Measurements from ENCODE around the gene CMTM5.

CMTM5 gene

DNA sequence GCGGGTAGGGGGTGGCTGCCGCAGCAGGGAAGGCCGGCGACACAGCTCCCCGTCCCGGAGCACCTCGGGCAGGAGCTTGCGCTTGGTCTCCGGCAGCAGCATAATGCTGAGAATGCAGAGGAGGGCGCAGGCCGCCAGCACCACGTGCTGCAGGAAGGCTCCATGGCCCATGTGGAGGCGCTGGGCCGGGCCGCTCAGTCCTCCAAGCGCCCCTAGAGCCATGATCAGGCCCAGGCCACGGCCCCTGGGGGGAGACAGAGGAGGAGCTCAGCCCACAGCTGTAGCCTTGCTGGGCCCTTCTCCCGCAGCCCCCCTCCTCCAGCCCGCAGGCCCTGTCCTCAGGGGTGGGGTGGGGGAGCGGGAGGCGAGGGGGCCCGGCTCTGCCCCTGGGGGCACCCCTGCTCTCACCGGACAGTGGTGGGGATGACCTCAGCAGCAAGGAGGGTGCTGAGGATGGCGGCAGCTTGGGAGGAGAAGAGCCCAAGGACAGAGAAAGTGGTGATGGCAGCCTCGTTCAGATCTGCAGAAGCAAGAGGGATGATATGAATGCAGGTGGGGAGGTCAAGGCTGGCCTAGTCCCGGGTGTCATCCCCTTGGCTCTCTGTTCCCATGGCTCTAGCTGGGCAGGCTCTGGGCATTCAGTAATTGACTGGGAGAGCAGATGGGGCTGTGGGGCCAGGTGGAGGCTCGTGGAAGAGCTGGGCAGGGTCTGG is 30.0 kb upstream of the CMTM5 start:
- no peak for DNase-seq (ENCODE audit: low read depth in 2 of 2)
- no peak overlapping the region for H3K4me3 ChIP-seq (replicated peaks in 1 of 2; ENCODE audit: low read depth in 2 of 2, low read length in 2 of 2)
- TF ChIP-seq, protein P1, sequence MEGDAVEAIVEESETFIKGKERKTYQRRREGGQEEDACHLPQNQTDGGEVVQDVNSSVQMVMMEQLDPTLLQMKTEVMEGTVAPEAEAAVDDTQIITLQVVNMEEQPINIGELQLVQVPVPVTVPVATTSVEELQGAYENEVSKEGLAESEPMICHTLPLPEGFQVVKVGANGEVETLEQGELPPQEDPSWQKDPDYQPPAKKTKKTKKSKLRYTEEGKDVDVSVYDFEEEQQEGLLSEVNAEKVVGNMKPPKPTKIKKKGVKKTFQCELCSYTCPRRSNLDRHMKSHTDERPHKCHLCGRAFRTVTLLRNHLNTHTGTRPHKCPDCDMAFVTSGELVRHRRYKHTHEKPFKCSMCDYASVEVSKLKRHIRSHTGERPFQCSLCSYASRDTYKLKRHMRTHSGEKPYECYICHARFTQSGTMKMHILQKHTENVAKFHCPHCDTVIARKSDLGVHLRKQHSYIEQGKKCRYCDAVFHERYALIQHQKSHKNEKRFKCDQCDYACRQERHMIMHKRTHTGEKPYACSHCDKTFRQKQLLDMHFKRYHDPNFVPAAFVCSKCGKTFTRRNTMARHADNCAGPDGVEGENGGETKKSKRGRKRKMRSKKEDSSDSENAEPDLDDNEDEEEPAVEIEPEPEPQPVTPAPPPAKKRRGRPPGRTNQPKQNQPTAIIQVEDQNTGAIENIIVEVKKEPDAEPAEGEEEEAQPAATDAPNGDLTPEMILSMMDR (IDR thresholded peaks at IDR 0.05; ENCODE audit: low read depth, low read length) = no peak

DNA sequence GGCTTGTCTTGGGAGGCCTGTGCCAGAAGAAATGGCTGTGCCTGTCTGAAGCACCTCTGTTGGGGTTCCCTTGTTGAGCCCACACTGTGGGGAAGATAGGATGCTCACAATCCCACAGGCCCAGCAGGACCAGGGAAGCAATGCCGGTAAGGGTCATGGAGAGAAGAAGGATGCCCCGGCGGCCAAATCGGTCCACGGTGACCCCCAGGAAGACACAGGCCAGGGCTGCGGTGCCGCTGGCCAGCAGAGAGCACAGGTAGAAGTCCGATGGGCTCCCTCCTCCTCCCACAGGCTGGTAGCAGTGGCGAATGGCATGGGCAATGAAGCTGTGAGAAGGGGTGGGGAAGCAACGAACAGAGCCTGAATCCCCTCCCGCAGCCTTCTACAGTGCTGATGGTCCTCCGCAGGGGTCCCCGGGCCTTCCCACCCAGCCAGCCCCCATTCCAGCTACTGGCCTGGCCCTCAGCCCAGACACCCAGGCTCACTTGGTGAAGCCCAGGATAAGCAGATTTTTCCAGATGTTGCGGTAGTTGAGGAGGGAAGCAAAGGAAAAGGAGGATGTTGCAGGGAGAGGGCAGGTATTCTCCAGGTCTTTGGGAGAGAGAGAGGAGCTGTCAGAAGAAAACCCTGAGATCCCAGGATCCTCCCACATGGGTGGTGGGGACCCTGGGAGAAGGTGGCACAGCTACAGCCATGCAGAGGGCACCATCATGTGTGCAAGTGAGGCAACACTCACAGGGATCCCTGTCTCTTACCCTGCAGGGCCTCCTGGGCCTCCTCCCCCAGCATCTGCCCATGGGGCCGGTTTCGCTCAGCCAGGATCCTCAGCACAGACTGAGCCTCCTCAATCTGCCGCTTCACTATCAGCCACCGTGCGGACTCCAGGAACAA is 29.2 kb upstream of the CMTM5 start:
- DNase-seq (ENCODE audit: low read depth in 2 of 2) = no peak
- TF ChIP-seq, protein P1 (IDR thresholded peaks at IDR 0.05; ENCODE audit: low read depth, low read length) = no peak

DNA sequence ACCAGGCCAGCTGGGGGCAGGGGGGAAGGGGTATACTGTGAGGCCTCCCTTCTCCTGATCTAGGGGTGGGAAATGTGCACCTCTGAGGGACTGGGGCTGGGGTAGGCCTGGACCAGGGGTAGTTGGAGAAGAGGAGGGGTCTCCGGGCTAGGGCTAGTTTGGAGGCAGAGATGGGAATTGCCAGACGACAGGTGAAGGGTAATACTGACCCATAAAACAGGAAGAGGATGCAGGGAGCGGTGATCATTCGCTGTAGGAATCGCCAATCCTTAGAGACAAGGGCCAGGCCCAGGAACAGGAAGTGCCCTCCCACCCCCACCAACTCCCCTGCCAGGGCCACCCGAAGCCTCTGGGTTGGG is 28.6 kb upstream of the CMTM5 start:
- TF ChIP-seq, protein P1 (IDR thresholded peaks at IDR 0.05; ENCODE audit: low read depth, low read length) = no peak
- H3K4me3 ChIP-seq (replicated peaks in 1 of 2; ENCODE audit: low read depth in 2 of 2, low read length in 2 of 2) = no peak overlapping the region
- DNase-seq (ENCODE audit: low read depth in 2 of 2) = no peak

More for the DNA sequence above, 29.2 kb upstream of the CMTM5 start:
- no peak overlapping the region for H3K4me3 ChIP-seq (replicated peaks in 1 of 2; ENCODE audit: low read depth in 2 of 2, low read length in 2 of 2)

DNA sequence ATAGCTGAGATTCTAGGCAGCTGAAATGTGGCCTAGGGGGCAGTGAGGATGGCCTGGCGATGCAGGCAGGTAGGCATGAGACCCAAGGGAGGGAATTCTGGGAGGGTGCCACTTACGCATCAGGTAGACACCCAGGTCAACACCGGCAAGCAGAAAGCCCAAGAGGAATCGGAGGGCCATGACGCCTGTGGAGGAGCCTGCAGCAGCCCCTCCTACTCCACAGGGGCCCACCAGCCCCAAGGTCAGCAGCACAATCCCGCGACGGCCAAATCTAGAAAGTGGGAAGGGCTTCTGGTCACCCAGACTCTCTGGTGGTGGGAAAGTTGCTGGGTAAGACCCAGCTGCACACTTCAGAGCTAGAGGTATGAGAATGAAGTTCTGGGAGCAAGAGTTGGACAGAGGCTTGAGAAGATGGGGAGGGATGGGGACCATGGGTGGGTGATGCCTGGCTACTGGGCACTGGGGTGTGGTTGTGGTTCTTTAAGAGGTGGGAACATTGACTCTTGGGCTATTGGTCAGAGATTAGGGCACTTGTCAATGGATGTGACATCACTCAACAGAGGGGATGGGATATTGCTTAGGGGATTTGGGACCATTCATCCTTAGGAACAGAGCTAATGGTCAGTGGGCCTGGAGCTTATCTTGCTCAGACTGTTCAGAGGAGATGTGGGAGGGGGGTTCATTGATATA is 27.5 kb upstream of the CMTM5 start:
- TF ChIP-seq, protein P1 (IDR thresholded peaks at IDR 0.05; ENCODE audit: low read depth, low read length) = no peak
- DNase-seq (ENCODE audit: low read depth in 2 of 2) = no peak
- no peak overlapping the region for H3K4me3 ChIP-seq (replicated peaks in 1 of 2; ENCODE audit: low read depth in 2 of 2, low read length in 2 of 2)

DNA sequence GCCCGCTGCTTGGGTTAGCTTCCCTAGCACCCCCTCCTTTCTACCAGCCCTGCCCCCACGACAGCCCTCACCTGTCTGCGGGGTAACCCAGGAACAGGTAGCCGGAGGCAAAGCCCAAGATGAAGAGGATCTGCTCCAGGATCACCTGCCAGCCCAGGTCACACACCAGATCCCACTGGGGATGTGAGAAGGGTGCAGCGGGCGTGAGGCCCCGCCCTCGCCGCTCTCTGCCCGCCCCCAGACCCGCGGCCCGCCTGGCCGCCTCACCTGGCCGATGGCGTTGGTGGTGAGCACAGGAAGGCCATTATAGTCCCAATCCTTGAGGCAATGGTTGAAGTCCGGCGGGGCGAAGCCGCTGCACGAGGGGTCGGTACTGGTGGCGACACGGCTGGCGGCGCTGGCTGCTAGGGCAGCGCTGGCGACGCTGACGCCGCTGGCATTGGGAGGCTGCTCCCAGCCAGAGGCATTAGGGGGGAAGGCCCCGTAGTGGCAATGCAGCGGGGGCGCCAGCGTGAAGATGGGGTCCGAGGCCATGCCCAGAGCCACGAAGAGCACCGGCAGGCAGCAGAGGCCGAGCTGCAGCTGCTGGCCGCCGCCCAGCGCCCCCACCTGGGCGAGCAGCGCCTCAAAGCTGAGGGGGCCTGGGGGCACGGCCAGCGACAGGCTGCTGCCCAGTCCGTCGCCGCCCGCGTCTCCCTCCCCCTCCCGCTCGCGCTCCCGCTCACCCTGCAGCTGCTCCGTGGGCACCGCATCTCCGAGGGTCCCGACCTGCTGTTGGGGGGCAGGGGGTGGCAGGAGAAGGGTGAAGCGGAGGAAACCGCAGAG is 25.0 kb upstream of the CMTM5 start:
- TF ChIP-seq, protein P1 (IDR thresholded peaks at IDR 0.05; ENCODE audit: low read depth, low read length) = no peak
- DNase-seq (ENCODE audit: low read depth in 2 of 2) = no peak
- H3K4me3 ChIP-seq (replicated peaks in 1 of 2; ENCODE audit: low read depth in 2 of 2, low read length in 2 of 2) = peak overlapping the region; percentile 66 to 67

Data from cardiac fibroblast (primary cell).